ENCODE results near the gene OR2A14. TPM values are rescaled to one million over a fixed set of nuclear protein-coding genes. Genes with fewer than 3 reads are reported as not detected.
"Not testable (repeated sequence)": the region's sequence is repeated elsewhere in the genome, so short reads cannot be mapped to it uniquely, and the experiment has no call there.

Gene OR2A14
- polyA plus RNA-seq, 1 donor from 2014 or later, result not detected

GRCh38 chr7:144127714-144128334, 4.8 kb downstream of the OR2A14 start:
- H2AFZ ChIP-seq (ENCODE audit: low read depth, low read length), result no peak overlapping the region
- TF ChIP-seq CTCF (IDR thresholded peaks at IDR 0.05; ENCODE audit: poor library complexity, severe bottlenecking), result peak; percentile 50
- TF ChIP-seq REST (IDR thresholded peaks at IDR 0.05; ENCODE audit: borderline replicate concordance), result no peak
- no peak for TF ChIP-seq RAD21 (conservative IDR thresholded peaks at IDR 0.05)
- no peak for TF ChIP-seq TAF1 (IDR thresholded peaks at IDR 0.05; ENCODE audit: low read depth)
- TF ChIP-seq EZH2 (IDR thresholded peaks at IDR 0.05; ENCODE audit: borderline replicate concordance, insufficient read depth, low read length, poor library complexity, severe bottlenecking), result no peak
- no peak for TF ChIP-seq EP300 (conservative IDR thresholded peaks at IDR 0.05; ENCODE audit: poor library complexity, severe bottlenecking)
- TF ChIP-seq MXI1 (conservative IDR thresholded peaks at IDR 0.05; ENCODE audit: poor library complexity, severe bottlenecking), result no peak
- peak; percentile 36 for TF ChIP-seq SMC3 (conservative IDR thresholded peaks at IDR 0.05; ENCODE audit: poor library complexity)
- no peaks in the 10 kb centered on the region for H3K9me3 ChIP-seq (ENCODE audit: low read length)
- no peaks in the 10 kb centered on the region for H3K9me2 ChIP-seq (ENCODE audit: insufficient read depth, low read length)
- no peak overlapping the region for H3K27ac ChIP-seq (ENCODE audit: low read length)
- no peak overlapping the region for H3K9ac ChIP-seq (ENCODE audit: low read length)
- H3K36me3 ChIP-seq (ENCODE audit: insufficient read depth, low read length), result no peaks in the 10 kb centered on the region
- H3K27me3 ChIP-seq (ENCODE audit: insufficient read depth, low read depth, low read length), result no peaks in the 10 kb centered on the region
- no peak overlapping the region for H3K4me2 ChIP-seq (ENCODE audit: low read length)
- H3K4me3 ChIP-seq (ENCODE audit: low read length), result no peak overlapping the region
- H3F3A ChIP-seq (ENCODE audit: insufficient read depth, low read length, poor library complexity, severe bottlenecking), result no peaks in the 10 kb centered on the region
- no peaks in the 10 kb centered on the region for H4K20me1 ChIP-seq (ENCODE audit: insufficient read depth)
- no peaks in the 10 kb centered on the region for H3K79me2 ChIP-seq (replicated peaks; ENCODE audit: insufficient read depth, low read length)

- H4K20me1 ChIP-seq (ENCODE audit: insufficient read depth); H3K9me2 ChIP-seq (ENCODE audit: insufficient read depth, low read length); H3K9ac ChIP-seq (ENCODE audit: low read length); H3K36me3 ChIP-seq (ENCODE audit: insufficient read depth, low read length); H2AFZ ChIP-seq (ENCODE audit: low read depth, low read length); H3K79me2 ChIP-seq (replicated peaks; ENCODE audit: insufficient read depth, low read length); H3K4me2 ChIP-seq (ENCODE audit: low read length); H3K9me3 ChIP-seq (ENCODE audit: low read length); H3K27ac ChIP-seq (ENCODE audit: low read length); H3K4me3 ChIP-seq (ENCODE audit: low read length); H3K27me3 ChIP-seq (ENCODE audit: insufficient read depth, low read depth, low read length); H3F3A ChIP-seq (ENCODE audit: insufficient read depth, low read length, poor library complexity, severe bottlenecking): not testable (repeated sequence)
Observed at GRCh38 chr7:144129601-144130000, 6.6 kb downstream of the OR2A14 start.

GRCh38 chr7:144130730-144131129, 7.8 kb downstream of the OR2A14 start:
- no peaks in the 10 kb centered on the region for H4K20me1 ChIP-seq (ENCODE audit: insufficient read depth)
- no peaks in the 10 kb centered on the region for H3F3A ChIP-seq (ENCODE audit: insufficient read depth, low read length, poor library complexity, severe bottlenecking)
- H3K9me2 ChIP-seq (ENCODE audit: insufficient read depth, low read length), result no peaks in the 10 kb centered on the region

More at GRCh38 chr7:144130730-144131129, 7.8 kb downstream of the OR2A14 start:
- no peaks in the 10 kb centered on the region for H3K36me3 ChIP-seq (ENCODE audit: insufficient read depth, low read length)
- H3K9ac ChIP-seq (ENCODE audit: low read length), result no peak overlapping the region
- no peak for TF ChIP-seq EP300 (conservative IDR thresholded peaks at IDR 0.05; ENCODE audit: poor library complexity, severe bottlenecking)
- no peak for TF ChIP-seq SMC3 (conservative IDR thresholded peaks at IDR 0.05; ENCODE audit: poor library complexity)
- TF ChIP-seq RAD21 (conservative IDR thresholded peaks at IDR 0.05), result no peak
- TF ChIP-seq CTCF (IDR thresholded peaks at IDR 0.05; ENCODE audit: poor library complexity, severe bottlenecking), result no peak
- TF ChIP-seq EZH2 (IDR thresholded peaks at IDR 0.05; ENCODE audit: borderline replicate concordance, insufficient read depth, low read length, poor library complexity, severe bottlenecking), result no peak
- no peak for TF ChIP-seq TAF1 (IDR thresholded peaks at IDR 0.05; ENCODE audit: low read depth)
- no peak for TF ChIP-seq MXI1 (conservative IDR thresholded peaks at IDR 0.05; ENCODE audit: poor library complexity, severe bottlenecking)
- no peak for TF ChIP-seq POLR2AphosphoS5 (IDR thresholded peaks at IDR 0.05)
- TF ChIP-seq REST (IDR thresholded peaks at IDR 0.05; ENCODE audit: borderline replicate concordance), result no peak
- H3K79me2 ChIP-seq (replicated peaks; ENCODE audit: insufficient read depth, low read length), result no peaks in the 10 kb centered on the region
- H3K9me3 ChIP-seq (ENCODE audit: low read length), result no peaks in the 10 kb centered on the region
- H2AFZ ChIP-seq (ENCODE audit: low read depth, low read length), result no peak overlapping the region
- H3K27ac ChIP-seq (ENCODE audit: low read length), result no peak overlapping the region
- no peak overlapping the region for H3K4me3 ChIP-seq (ENCODE audit: low read length)
- H3K4me2 ChIP-seq (ENCODE audit: low read length), result no peak overlapping the region
- H3K27me3 ChIP-seq (ENCODE audit: insufficient read depth, low read depth, low read length), result no peaks in the 10 kb centered on the region
